ENCODE measurements around the gene PAX2. TPM values are rescaled to one million over a fixed set of nuclear protein-coding genes. Genes with fewer than 3 reads are reported as not detected.

The PAX2 gene
- total and polyA plus RNA-seq, 2 of the 8 experiments (the other 6 are each of a cell fraction or from before 2014, with no cell fraction given): 0.02 TPM; not detected in 1

DNA sequence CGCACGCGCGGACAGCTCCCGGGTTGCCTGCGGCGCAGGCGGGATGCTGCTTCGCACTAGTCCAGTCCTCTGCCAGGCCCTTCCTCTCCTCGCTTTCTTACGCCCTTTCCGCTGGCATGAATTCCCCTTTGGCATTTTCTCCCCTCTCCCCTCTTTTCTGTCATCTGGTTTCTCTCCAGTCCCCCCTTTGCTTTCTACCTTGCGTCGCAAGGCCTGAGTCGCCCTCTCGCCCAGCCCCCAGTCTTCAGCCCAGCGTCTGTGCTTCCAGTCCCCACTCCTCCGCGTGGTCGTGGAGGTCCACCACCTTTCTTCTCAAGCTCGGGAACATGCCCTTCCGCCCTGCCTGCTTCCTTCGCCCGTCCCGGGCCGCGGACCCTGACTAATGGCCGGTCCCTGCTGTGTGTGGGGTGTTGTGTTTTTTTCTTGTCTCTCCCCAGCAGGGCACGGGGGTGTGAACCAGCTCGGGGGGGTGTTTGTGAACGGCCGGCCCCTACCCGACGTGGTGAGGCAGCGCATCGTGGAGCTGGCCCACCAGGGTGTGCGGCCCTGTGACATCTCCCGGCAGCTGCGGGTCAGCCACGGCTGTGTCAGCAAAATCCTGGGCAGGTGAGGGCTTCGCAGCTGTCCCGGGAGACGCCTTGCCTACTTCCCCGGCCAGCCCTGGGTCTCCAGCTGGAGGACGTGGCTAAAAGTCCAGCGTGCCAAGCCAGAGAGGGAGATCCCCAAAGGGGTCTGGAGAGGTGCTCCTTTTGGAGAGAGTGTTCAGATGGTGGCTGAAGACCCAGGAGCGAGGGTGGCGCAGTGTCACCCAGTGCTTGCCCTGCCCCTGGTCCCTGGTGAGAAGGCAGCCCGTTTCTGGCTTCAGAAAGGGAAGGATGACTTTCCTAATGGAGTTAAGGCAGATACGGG, 4.2 kb downstream of the PAX2 start:
- Histone ChIP-seq H2BK5ac (ENCODE audit: low read depth, low read length) (no peak overlapping the region), H3K36me3 (ENCODE audit: control insufficient read depth in 2 of 4, insufficient read depth in 4 of 4, low read length in 3 of 4) (peaks cover 0 to 7% (median 0%) of the 10 kb centered on the region in 4 experiments; a peak in 1 of 8 replicates), H2BK20ac (ENCODE audit: low read length) (no peak overlapping the region), H4K8ac (ENCODE audit: extremely low read depth, insufficient read depth, low read length) (peak overlapping the region; percentile 28; the same call in 1 of the 2 replicates), H3K23ac (ENCODE audit: insufficient read length) (no peak overlapping the region), H2AFZ (ENCODE audit: low read length) (no peak overlapping the region), H3K9ac (replicated peaks in 1 of 4; ENCODE audit: extremely low read depth in 1 of 4, low read depth in 3 of 4, low read length in 3 of 4) (no peak overlapping the region), H4K91ac (replicated peaks; ENCODE audit: insufficient read length, low read length) (no peak overlapping the region), H2BK120ac (replicated peaks; ENCODE audit: low read depth, low read length) (no peak overlapping the region), H3K23me2 (ENCODE audit: low read depth, low read length) (peaks cover 2% of the 10 kb centered on the region; the same call in 1 of the 2 replicates), H3K27me3 (replicated peaks in 1 of 4; ENCODE audit: control insufficient read depth in 3 of 4, extremely low read depth in 1 of 4, insufficient read depth in 3 of 4, low read length in 3 of 4) (peaks cover 83 to 94% (median 92%) of the 10 kb centered on the region in 4 experiments), H3K4me3 (ENCODE audit: extremely low read depth in 1 of 4, insufficient read depth in 2 of 4, low read depth in 3 of 4, low read length in 4 of 4) (no peak overlapping the region), H2BK15ac (ENCODE audit: low read length) (no peak overlapping the region), H2AK5ac (ENCODE audit: low read depth, low read length) (0 out of 2 replicates have a peak overlapping the region, but pooled peaks have one; percentile 3), H3K4ac (replicated peaks; ENCODE audit: insufficient read length, low read depth, low read length) (no peak overlapping the region), H3K4me2 (ENCODE audit: insufficient read depth in 1 of 2, low read depth in 2 of 2, low read length in 2 of 2) (no peak overlapping the region; a peak in 1 of 4 replicates), H3K9me3 (ENCODE audit: insufficient read depth in 2 of 2, low read depth in 1 of 2, low read length in 1 of 2) (no peaks in the 10 kb centered on the region), H3K4me1 (replicated peaks in 1 of 4; ENCODE audit: control insufficient read depth in 3 of 4, insufficient read depth in 4 of 4, low read length in 3 of 4) (peaks cover 0 to 14% (median 7%) of the 10 kb centered on the region in 4 experiments; a peak in 6 of 7 replicates), H3K18ac (ENCODE audit: extremely low read depth, low read length) (no peak overlapping the region), H3K79me2 (ENCODE audit: control insufficient read depth in 1 of 2, insufficient read depth in 2 of 2, low read length in 2 of 2) (no peaks in the 10 kb centered on the region), H2BK12ac (ENCODE audit: low read depth, low read length) (peak overlapping the region; percentile 43; the same call in 1 of the 2 replicates), H3K27ac (ENCODE audit: low read depth, low read length) (no peak overlapping the region), H4K5ac (ENCODE audit: insufficient read length, low read depth, low read length) (no peak overlapping the region), H3K79me1 (ENCODE audit: low read depth, low read length) (no peaks in the 10 kb centered on the region), H3K14ac (ENCODE audit: insufficient read length) (no peak overlapping the region), H4K20me1 (replicated peaks in 1 of 2; ENCODE audit: control insufficient read depth in 1 of 2, insufficient read depth in 2 of 2, low read length in 2 of 2) (peaks cover 16 to 39% of the 10 kb centered on the region in 2 experiments), H3K56ac (replicated peaks; ENCODE audit: insufficient read length, low read depth, low read length) (no peak overlapping the region)
- WGBS, 2 experiments (ENCODE audit: extremely low coverage in 1 of 2, insufficient coverage in 1 of 2, insufficient read length in 1 of 2, insufficient replicate concordance in 2 of 2, low coverage in 1 of 2, low lambda C conversion rate in 2 of 2, missing lambda C conversion rate in 1 of 2): 12% methylated on average over 50 of the region's 50 CpGs; no CpG with 5 or more reads in 1 of the 2 experiments
- peak; percentile 78 for TF ChIP-seq EZH2 (IDR thresholded peaks at IDR 0.05; ENCODE audit: low read depth, low read length, severe bottlenecking)
- 0 out of 2 replicates have a peak, but pooled peaks have one; percentile 20 for TF ChIP-seq SP1 (IDR thresholded peaks at IDR 0.05; ENCODE audit: low read depth, low read length)
- peak; percentile 96 for TF ChIP-seq RNF2 (IDR thresholded peaks at IDR 0.05; ENCODE audit: borderline replicate concordance, low read depth, low read length, missing control alignments, poor library complexity, severe bottlenecking)
- TF ChIP-seq SUZ12 (IDR thresholded peaks at IDR 0.05; ENCODE audit: low read length): peak; percentile 53
- TF ChIP-seq CBX8 (IDR thresholded peaks at IDR 0.05; ENCODE audit: borderline replicate concordance, low read depth, low read length): peak; percentile 77; the same call in 1 of the 2 replicates
- no peak for TF ChIP-seq RBBP5 (IDR thresholded peaks at IDR 0.05; ENCODE audit: borderline replicate concordance, low read depth, low read length)
- no peak for TF ChIP-seq POLR2AphosphoS5 (IDR thresholded peaks at IDR 0.05; ENCODE audit: low read depth, low read length)
- no peak for TF ChIP-seq SRF (IDR thresholded peaks at IDR 0.05; ENCODE audit: low read depth, low read length)
- DNase-seq (ENCODE audit: low read depth in 1 of 2, low spot score in 2 of 2): peak in 1 of 2 experiments; percentile 55
- no peak for FAIRE-seq
- POLR2A ChIA-PET (ENCODE audit: partially characterized antibody): interaction anchor here (3.3 kb wide), 1 partner anchor 75 kb away, joined by 12 read pairs; no protein-coding TSS in a partner anchor
- CTCF ChIA-PET (ENCODE audit: partially characterized antibody): interaction anchor here (0.6 to 5.0 kb wide), 16 partner anchors 9 to 393 kb away, joined by 3 to 30 read pairs (median 4); no protein-coding TSS in a partner anchor

All from H1 (cell line).